GM04503 (cell line): ENCODE results near the gene CCDC149.

Experiments
- DNase-seq: peaks from one replicate; pipeline ENCODE4 v3.0.0-alpha.2; 2012; ENCODE audit warnings: low read depth

Gene CCDC149

GRCh38 chr4:24878636-24879016, 34.2 kb downstream of the CCDC149 start:
- DNase-seq = no peak

DNA sequence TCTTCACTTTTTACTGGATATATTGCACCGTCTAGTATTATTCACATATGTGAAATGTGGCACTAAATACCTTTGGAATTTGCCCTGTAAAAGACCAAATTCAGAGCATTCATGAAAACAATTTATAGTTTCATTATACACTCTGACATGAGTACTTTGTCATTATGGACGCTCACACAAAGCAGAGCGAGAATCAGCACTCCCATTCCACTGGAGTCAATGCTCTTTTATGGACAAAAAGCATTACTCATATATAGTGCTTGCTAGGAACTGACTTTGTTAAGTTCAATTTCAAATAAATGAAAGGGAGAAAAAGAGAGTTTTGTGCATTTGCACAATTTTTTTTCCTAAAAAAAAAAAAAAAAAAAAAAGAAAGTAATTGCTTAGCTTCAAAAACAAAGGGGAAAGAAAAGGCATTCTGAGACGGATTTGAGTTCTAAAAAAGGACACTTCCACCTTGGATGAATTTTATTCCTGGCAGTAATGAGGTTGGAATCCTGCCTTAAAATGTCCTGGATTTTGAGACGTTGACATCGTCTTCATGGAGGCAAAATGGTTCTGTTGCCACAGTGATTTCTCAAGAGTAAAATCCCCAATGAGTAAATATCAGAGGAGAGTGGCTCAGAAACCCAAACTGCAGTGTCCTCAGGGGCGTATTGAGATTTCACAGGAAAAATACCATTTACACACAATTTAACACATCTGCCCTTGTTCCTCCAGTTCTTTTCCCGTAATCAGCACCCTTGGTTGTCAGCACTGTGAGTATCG, 34.8 kb downstream of the CCDC149 start:
- no peak for DNase-seq

GRCh38 chr4:24876431-24876830, 36.4 kb downstream of the CCDC149 start:
- no peak for DNase-seq

GRCh38 chr4:24872720-24873119, 40.1 kb downstream of the CCDC149 start:
- DNase-seq = no peak

DNA sequence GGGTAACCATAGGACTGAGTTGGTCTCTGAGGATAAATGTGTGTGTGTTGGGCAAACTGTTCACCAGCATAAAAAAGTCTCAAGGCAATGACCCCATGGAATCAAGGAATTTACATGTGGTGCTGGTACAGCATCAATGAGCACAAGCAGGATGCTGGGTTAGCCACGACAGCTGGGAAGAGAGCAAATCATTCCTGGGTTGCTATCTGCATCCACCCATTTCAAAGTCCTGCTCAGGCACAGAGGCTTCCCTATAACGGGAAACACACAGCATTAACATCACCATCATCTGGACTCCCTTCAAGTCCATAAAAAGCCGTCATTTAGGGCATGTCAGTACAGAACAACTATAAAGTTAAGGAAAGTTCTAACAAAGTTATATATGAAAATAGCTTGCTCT, 41.6 kb downstream of the CCDC149 start:
- no peak for DNase-seq

GRCh38 chr4:24867766-24868296, 45.0 kb downstream of the CCDC149 start:
- no peak for DNase-seq

- DNase-seq = no peak
Observed at GRCh38 chr4:24867251-24867650, 45.6 kb downstream of the CCDC149 start.

- no peak for DNase-seq
Observed at GRCh38 chr4:24865401-24865800, 47.4 kb downstream of the CCDC149 start.

DNA sequence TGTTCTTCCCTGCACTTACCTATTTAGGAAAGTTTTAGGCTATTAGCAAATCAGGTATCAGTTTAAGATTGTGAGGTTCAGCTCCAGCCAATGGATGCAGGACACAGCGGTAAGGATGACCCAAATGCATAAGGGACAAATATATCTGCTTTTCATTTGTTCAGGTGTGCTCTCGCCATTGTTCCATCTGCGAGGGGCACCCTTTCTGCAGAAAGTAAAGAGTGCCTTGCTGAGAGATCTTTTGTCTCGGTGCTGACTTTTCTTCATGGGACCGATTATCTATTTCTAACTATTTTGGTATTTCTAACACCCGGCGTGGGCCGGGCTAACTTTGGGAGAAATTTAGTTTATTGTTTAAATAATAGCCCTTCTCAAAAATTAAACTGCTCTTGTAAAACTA, 49.0 kb downstream of the CCDC149 start:
- DNase-seq = no peak

DNA sequence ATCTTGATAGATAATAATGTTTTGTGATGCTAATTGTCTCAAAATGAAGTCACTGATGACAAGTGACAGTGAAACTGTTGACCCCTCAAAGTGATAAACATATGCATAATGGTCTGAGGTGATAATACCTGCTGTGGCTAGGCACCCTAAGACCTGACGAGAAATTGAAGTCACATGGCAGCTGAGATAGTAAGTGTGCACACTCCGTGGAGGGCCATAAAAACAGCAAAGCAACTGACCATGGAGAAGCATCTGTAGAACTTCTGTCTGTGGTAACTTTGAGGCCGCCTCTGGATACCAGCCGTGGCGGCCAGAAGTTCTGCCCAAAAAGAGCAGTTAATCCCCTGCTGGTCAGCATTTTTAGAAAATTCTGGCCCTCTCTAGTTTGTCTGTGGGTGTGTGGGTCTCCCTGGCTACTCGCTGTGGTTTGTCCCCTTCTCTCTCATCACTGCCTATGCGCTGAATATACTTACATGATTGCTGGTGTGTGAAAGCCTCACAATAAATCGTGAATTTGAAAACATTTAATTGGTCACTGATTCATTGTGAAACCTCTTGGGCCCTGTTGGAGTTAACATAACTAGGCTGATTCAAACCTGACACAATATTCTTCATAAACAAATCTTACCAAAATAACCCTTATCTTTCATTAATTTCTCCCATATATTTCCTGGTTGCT, 50.6 kb downstream of the CCDC149 start:
- no peak for DNase-seq

GRCh38 chr4:24858550-24858949, 54.3 kb downstream of the CCDC149 start:
- no peak for DNase-seq

GRCh38 chr4:24858026-24858425, 54.8 kb downstream of the CCDC149 start:
- peak; percentile 85 for DNase-seq

DNA sequence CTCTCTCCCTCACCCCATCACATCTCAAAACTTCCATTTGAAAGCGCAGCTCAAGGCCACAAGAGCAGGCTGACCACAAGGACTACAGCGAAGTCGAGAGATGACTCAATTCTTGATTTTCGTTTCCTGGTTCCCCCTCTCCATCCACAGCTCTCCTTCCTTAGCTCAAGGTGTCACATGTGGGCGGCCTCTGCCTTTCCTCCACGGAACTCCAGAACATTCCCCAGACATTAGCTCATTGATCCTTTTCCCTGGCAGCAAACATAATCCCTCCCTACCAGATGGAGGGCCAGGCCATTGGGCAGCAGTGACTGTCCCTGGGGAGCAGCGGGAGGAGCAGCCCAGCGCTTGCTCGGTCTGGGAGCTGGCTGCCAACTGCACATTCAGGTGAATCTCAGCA, 56.3 kb downstream of the CCDC149 start:
- no peak for DNase-seq

- DNase-seq = no peak
Observed at GRCh38 chr4:24855741-24856140, 57.1 kb downstream of the CCDC149 start.

DNA sequence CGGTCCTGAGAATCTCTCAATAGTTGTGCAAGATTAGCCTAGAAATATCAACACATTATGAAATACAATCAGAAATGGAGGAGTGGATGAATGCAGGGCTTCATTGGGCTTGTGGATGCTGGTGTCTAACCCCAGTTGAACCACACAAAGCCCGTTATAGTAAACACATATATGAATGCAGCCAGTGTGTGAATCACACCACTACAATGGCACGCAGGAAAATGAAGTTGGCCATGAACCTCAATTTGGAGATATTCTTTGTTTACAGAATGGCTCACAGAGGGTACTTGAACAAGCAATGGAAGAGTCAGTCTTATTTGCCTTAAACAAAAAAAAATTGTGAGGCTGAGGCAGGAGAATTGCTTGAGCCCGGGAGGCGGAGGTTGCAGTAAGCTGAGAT, 59.7 kb downstream of the CCDC149 start:
- DNase-seq = no peak

GRCh38 chr4:24850674-24851073, 62.2 kb downstream of the CCDC149 start:
- DNase-seq = peak; percentile 82

GRCh38 chr4:24849756-24850155, 63.1 kb downstream of the CCDC149 start:
- no peak for DNase-seq

GRCh38 chr4:24849351-24849750, 63.5 kb downstream of the CCDC149 start:
- no peak for DNase-seq

- DNase-seq = no peak
Observed at GRCh38 chr4:24846716-24847115, 66.1 kb downstream of the CCDC149 start.

DNA sequence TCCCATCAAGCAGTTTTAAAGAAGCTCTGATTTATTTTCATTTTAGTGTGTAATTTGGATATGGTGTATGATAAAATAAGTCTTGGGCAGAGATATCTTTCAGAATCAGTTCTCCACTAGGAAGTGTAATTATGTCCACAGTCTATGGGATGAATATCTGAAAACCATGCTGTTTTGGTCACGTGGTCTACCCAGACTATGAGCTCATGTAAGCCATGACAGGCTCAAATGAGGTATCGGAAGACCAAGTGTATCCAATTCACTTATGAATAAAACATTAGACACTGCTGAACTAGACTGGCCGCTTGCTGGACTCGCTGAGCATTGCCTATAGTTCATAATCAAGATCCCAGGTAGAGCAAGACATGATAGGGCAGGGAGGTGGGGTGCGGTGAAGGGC, 66.9 kb downstream of the CCDC149 start:
- no peak for DNase-seq

DNA sequence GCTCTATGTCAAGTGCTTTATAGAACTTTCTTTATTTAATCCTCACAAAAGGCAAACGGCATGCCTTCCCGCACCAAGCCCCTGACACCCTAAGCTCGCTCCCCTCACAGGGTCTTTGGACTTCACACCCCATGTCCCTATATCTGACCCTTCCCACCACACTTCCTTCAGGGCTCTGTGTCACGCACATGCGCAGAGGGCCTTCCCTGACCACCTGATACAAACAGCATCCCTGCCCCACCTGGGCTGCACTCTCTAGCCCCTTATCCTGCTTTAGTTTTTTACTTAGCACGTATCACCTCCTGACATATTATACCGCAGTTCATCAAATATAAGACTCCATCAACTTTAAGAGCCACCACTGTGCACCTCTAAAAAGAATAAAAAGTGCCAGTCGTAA, 67.7 kb downstream of the CCDC149 start:
- no peak for DNase-seq

DNA sequence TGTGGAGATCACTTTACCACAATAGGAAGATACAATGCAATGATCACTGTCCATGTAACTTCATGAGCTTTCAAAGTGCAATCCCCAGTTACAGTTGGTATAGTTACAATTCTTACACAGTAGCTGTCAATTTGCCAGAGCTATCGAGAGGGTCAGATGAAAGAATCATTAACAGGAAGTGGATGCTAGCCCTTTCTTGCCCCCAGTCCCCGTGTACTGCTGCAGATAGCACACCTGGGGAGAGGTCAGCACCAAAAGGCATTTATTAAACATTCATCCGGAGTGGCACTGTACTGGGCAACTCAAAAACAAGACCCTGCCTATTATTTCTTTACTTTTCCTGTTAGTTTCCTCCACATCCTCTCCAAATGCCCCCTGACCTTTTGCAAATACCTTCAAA, 69.7 kb downstream of the CCDC149 start:
- DNase-seq = no peak

DNA sequence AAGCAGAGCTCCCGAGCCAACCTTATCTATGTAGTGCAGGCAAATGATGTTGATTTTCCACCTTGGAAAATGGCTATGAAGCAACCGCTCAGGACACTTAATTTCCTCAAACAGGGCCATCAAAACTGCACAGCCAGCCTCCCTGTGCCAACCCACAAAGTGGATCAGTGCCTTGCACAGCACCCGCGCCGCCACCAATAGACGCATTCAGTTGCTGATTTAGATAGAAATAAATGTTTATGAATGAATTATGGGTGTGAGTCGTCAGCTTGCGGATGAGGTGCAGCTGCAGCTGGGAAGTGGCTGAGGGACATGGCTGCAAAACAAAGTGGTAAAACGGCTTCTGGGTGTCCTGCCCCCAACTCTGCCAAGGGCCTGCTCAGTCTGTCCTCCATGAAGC, 70.5 kb downstream of the CCDC149 start:
- no peak for DNase-seq
